Testis (tissue), 3 donors: Measurements from ENCODE around the gene QSOX1. TPM values are rescaled to one million over a fixed set of nuclear protein-coding genes. Genes with fewer than 3 reads are reported as not detected.
A peak's percentile ranks its signal among the peaks of the same experiment; 100 is the strongest.

Experiments used
- DNase-seq: peaks from one replicate; pipeline ENCODE4 v3.0.0-alpha.2; 2019
- H3K27ac ChIP-seq, 2 donors: fragments of 200-600 bp; sonication (generic); one replicate each; pipeline ENCODE4 v1.5.1; 2019
- H3K27me3 ChIP-seq: fragments of 200-600 bp; sonication (generic); one replicate; pipeline ENCODE4 v1.5.1; 2019
- H3K36me3 ChIP-seq: fragments of 200-600 bp; sonication (generic); one replicate; pipeline ENCODE4 v1.5.1; 2017; ENCODE audit warnings: low read depth; ENCODE audit errors: missing control alignments
- H3K4me1 ChIP-seq: fragments of 200-600 bp; sonication (generic); one replicate; pipeline ENCODE4 v1.5.1; 2019
- H3K4me3 ChIP-seq, 2 donors: fragments of 200-600 bp; sonication (generic); one replicate each; pipeline ENCODE4 v1.5.1; 2017 to 2019
- H3K9me3 ChIP-seq: fragments of 200-600 bp; sonication (generic); one replicate; pipeline ENCODE4 v1.5.1; 2017
- CTCF ChIP-seq, 3 experiments: fragments of 450-650 bp in 2 of 3; fragments of 200-600 bp in 1 of 3; sonication (generic) in 1 of 3; IDR thresholded peaks; one replicate each; pipeline ENCODE4 v1.5.1; 2016 to 2019; ENCODE audit warnings: antibody characterized with exemption in 3 of 3, mild to moderate bottlenecking in 2 of 3, moderate library complexity in 1 of 3
- POLR2A ChIP-seq: fragments of 450-650 bp; IDR thresholded peaks from one replicate; pipeline ENCODE4 v1.6.1; 2017; ENCODE audit warnings: antibody characterized with exemption, mild to moderate bottlenecking, moderate library complexity
- WGBS, 2 donors: methylation state at CpG; one replicate each; pipeline ENCODE4 v1.1.5; 2018; 5-methylcytosine and 5-hydroxymethylcytosine counted together
- intact Hi-C: fragments of 100-400 bp; cut with DNase I; formaldehyde crosslinking; loops from one replicate; pipeline ENCODE4 v1.15.1; 2023; ENCODE audit warnings: low total_unique reads
- polyA plus RNA-seq: library from polyadenylated mRNA; stranded (reverse); fragments of 350-450 nt; fragmentation: Illumina TruSeq; extraction: RNeasy Lipid Tissue Mini Kit (QIAGEN cat#74804); gene quantifications from one replicate; pipeline ENCODE4 v1.2.3, GENCODE V29; 2014; ENCODE audit warnings: low read depth, low replicate concordance; ENCODE audit not compliant: insufficient read depth
- total RNA-seq, 2 donors: library from RNA; depleted of rRNA; stranded (reverse); fragments of >200 nt; gene quantifications; one replicate each; pipeline ENCODE4 v1.2.3, GENCODE V29; 2016

The QSOX1 gene
- total and polyA plus RNA-seq, 3 donors from 2014 or later = 285 to 691 (median 566) TPM

DNA sequence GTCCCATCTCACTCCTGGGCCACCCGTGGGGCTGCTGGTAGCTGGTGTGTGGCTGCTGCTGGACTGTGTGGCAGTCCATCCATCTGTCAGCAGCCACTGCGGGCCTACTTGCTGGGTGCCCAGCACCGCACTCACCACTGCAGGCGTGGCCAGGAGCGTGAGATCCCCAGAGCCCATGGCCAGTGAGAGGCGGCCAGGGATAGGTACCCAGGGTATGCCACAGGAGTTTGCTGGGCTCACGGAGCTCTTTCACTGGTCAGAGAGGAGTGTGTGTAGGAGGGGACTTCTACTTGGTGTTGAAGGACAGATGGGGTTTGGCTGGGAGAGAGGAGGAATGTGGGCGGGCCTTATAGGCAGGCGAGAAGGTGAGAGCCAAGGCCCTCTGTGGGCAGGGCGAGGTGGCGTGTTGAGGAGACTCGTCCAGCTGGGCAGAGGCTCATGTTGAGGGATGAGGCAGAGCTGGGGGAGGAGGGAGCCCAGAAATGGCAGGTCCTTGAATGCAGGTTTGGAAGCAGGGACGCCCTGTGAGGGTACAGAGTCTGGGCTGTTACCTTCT lies 15.0 kb downstream of the QSOX1 start:
- Histone ChIP-seq H3K27ac (no peak overlapping the region), H3K36me3 (no peaks in the 10 kb centered on the region), H3K4me1 (peaks cover 41% of the 10 kb centered on the region), H3K27me3 (no peaks in the 10 kb centered on the region), H3K4me3 (no peak overlapping the region), H3K9me3 (no peaks in the 10 kb centered on the region)
- TF ChIP-seq POLR2A (no peak), CTCF (IDR thresholded peaks at IDR 0.05) (no peak)
- intact Hi-C loops = loop anchor here (10.0 kb wide), 1 partner anchor 55 kb away; no protein-coding TSS in a partner anchor
- WGBS, 2 donors = 82 to 88% methylated on average over 12 to 13 of the region's 13 CpGs
- DNase-seq = no peak

DNA sequence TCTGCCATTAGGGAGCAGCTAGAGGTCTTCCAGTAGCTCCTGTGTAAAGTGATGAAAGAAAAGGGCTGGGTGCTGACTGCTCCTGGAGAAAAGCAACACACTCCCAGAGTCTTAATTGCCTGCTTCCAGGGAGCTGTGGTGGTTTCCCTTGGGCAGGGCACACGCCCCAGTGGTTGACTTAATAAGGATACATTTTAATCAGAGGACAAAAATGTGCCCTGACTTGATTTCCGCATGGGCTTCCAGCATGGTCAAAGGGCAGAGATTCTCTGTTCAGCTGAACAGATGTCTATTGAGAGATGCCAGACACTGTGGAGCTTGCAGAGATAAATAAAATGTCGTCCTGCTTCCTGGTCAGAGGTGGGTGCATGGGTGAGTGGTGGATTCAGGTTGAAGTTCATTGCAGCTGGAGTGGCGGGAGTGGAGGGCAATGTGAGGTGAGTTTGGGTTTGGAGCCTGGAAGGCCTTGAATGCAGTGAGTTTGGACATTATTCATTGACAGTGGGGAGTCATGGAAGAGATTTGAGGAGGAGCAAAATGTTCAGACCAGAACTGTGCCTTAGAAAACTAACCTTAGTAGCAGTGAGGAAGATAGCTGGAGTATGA lies 16.0 kb downstream of the QSOX1 start:
- TF ChIP-seq POLR2A (no peak), CTCF (IDR thresholded peaks at IDR 0.05) (no peak)
- Histone ChIP-seq H3K4me3 (no peak overlapping the region), H3K36me3 (no peaks in the 10 kb centered on the region), H3K4me1 (peaks cover 41% of the 10 kb centered on the region), H3K27ac (no peak overlapping the region), H3K9me3 (no peaks in the 10 kb centered on the region), H3K27me3 (no peaks in the 10 kb centered on the region)
- 45 to 75% methylated on average over 4 of the region's 4 CpGs for WGBS, 2 donors
- no peak for DNase-seq
- intact Hi-C loops = loop anchor here (10.0 kb wide), 1 partner anchor 56 kb away; no protein-coding TSS in a partner anchor

- TF ChIP-seq CTCF (IDR thresholded peaks at IDR 0.05) (no peak), POLR2A (no peak)
- DNase-seq = no peak
Measured at GRCh38 chr1:180171691-180172090, 17.0 kb downstream of the QSOX1 start.

DNA sequence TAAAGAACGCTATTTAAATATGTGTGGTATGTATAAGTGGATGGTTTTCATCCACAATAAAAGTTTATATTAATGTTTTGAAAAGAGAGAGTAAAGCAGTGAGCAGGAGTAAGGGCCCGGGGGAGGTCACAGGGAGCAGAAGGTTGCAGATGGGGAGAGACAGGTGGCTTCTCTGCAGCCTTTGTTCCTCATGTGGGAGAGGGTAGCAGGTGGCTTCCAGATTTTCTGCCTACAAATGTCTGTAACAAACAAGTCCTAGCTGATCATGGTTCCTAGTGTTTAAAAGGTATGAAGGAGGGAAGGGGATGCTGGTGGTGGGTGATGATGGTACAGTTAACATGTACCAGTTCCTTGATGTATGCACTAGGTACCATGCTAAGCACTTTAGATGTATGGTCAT lies 18.8 kb downstream of the QSOX1 start:
- no peak overlapping the region for H3K4me3 ChIP-seq
- H3K27me3 ChIP-seq = no peaks in the 10 kb centered on the region
- WGBS, 2 donors = 79 to 81% methylated on average over 2 of the region's 2 CpGs
- intact Hi-C loops = loop anchor here (10.0 kb wide), 1 partner anchor 59 kb away; no protein-coding TSS in a partner anchor
- peaks cover 17% of the 10 kb centered on the region for H3K4me1 ChIP-seq
- no peaks in the 10 kb centered on the region for H3K9me3 ChIP-seq
- no peaks in the 10 kb centered on the region for H3K36me3 ChIP-seq
- DNase-seq = no peak
- TF ChIP-seq POLR2A = no peak
- TF ChIP-seq CTCF (IDR thresholded peaks at IDR 0.05) = no peak
- peak overlapping the region; percentile 51 to 68 for H3K27ac ChIP-seq

More at GRCh38 chr1:180171691-180172090, 17.0 kb downstream of the QSOX1 start:
- Histone ChIP-seq H3K36me3 (no peaks in the 10 kb centered on the region), H3K27ac (no peak overlapping the region), H3K9me3 (no peaks in the 10 kb centered on the region), H3K4me1 (peaks cover 34% of the 10 kb centered on the region), H3K4me3 (no peak overlapping the region), H3K27me3 (no peaks in the 10 kb centered on the region)
- intact Hi-C loops = loop anchor here (10.0 kb wide), 1 partner anchor 57 kb away; no protein-coding TSS in a partner anchor
- WGBS, 2 donors = 83 to 88% methylated on average over 8 of the region's 8 CpGs
